WTC11 (cell line): ENCODE measurements around the gene ADAMTS12.

Experiments used
- TP53 ChIP-seq: sonication (generic); formaldehyde crosslinking; IDR thresholded peaks from 2 replicates; pipeline ENCODE4 v1.8.1; 2023; ENCODE audit warnings: mild to moderate bottlenecking, missing genetic modification reagents
- TF ChIP-seq, protein P1 (sequence below): fragments of 200-600 bp; IDR thresholded peaks from 2 replicates; pipeline ENCODE4 v1.8.0; 2022; ENCODE audit warnings: antibody characterized with exemption
- TF ChIP-seq, protein P2 (sequence below): sonication (generic); formaldehyde crosslinking; IDR thresholded peaks from 2 replicates; pipeline ENCODE4 v1.8.1; 2022; ENCODE audit warnings: missing genetic modification reagents, borderline replicate concordance

DNA sequence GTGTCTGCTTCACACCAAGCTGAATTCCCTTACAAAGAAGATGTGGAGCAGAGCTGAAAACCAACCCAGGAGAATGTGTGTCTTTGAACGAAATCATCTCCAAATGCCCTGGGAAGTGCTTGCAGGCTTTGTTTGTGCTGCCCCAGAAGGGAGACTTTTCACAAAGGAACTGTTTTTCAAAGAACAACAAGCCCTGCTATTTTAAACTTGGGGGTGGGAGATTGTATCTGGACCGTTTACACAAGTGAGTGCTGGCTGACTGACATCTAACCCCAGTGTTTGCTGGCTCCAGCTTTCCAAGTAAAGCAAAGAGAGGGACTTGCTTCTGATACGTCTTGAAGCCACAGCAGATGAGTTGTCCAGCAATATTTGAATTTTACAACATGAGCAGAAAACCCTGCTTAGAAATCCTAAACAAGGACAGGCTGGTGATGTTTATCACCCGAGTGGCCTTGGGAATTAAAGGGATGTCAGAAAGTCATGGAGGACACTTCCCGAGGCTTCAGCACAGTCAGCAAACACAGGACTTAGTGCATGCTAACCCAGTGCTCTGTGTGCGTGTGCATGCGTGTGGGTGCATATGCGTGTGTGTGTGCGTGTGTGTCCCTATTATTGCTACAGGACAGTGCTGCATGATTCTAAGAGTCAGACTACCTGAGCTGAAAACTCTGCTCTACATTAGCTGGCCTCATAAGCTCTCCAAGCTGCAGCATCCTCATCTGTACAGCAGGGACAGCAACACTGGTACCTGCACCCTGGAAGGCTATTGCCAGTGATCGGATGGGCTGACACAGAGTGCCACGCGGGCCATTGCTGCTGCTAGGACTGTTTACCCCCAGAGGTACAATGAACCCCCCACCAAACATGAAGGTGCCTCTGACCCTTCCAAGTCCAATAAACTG, 1.4 kb downstream of the ADAMTS12 start:
- TF ChIP-seq, protein P1, sequence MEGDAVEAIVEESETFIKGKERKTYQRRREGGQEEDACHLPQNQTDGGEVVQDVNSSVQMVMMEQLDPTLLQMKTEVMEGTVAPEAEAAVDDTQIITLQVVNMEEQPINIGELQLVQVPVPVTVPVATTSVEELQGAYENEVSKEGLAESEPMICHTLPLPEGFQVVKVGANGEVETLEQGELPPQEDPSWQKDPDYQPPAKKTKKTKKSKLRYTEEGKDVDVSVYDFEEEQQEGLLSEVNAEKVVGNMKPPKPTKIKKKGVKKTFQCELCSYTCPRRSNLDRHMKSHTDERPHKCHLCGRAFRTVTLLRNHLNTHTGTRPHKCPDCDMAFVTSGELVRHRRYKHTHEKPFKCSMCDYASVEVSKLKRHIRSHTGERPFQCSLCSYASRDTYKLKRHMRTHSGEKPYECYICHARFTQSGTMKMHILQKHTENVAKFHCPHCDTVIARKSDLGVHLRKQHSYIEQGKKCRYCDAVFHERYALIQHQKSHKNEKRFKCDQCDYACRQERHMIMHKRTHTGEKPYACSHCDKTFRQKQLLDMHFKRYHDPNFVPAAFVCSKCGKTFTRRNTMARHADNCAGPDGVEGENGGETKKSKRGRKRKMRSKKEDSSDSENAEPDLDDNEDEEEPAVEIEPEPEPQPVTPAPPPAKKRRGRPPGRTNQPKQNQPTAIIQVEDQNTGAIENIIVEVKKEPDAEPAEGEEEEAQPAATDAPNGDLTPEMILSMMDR, result no peak
- TF ChIP-seq, protein P2, sequence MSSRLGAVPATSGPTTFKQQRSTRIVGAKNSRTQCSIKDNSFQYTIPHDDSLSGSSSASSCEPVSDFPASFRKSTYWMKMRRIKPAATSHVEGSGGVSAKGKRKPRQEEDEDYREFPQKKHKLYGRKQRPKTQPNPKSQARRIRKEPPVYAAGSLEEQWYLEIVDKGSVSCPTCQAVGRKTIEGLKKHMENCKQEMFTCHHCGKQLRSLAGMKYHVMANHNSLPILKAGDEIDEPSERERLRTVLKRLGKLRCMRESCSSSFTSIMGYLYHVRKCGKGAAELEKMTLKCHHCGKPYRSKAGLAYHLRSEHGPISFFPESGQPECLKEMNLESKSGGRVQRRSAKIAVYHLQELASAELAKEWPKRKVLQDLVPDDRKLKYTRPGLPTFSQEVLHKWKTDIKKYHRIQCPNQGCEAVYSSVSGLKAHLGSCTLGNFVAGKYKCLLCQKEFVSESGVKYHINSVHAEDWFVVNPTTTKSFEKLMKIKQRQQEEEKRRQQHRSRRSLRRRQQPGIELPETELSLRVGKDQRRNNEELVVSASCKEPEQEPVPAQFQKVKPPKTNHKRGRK (CRISPR knock-in tag), result no peak
- no peak for TF ChIP-seq TP53 (CRISPR knock-in tag)
